Smooth muscle cell of the brain vasculature (primary cell): Measurements from ENCODE around the gene LRBA.
A peak's percentile ranks its signal among the peaks of the same experiment; 100 is the strongest.

Experiments used
- DNase-seq: peaks from one replicate; pipeline ENCODE4 v3.0.0-alpha.2; 2012; ENCODE audit warnings: low read depth, low spot score

LRBA gene

GRCh38 chr4:150250293-150250997, 764.6 kb downstream of the LRBA start:
- no peak for DNase-seq

DNA sequence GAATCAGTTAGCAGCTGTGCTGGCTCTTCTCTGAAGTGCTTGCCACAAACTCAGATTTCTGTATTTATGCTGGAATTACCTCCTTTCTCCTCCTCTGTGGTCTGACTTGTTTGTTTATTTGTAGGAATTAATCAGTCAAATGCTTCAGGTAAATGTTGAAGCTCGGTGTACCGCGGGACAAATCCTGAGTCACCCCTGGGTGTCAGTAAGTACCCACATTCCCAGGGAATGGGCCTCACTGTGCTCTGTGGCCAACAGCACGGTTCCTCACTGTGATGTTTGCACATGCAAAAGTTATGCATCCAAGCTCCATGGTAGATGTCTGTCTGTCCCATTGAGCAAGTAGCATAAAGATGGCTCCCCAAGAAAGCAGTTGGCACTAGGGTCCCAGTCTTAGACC, 766.9 kb downstream of the LRBA start:
- DNase-seq, result no peak

DNA sequence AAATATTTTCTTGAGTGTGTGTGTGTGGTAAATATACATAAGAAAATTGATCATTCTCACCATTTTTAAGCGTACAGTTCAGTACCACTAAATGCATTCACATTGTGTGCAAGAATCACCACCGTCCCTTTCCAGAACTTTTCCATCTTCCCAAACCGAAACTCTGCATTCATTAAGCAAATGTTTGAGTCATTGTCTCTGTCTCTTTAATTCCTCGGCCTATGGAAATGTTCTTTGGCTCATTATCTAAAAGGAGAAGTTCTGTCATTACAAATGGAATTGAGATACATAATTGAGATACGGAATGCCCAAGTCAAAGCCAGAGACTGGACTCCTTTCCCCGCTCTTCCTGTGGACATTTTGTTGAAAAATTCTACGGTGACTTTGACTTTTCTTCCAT, 767.9 kb downstream of the LRBA start:
- DNase-seq, result no peak

- DNase-seq, result peak; percentile 83
Measured at GRCh38 chr4:150244600-150244999, 770.5 kb downstream of the LRBA start.

DNA sequence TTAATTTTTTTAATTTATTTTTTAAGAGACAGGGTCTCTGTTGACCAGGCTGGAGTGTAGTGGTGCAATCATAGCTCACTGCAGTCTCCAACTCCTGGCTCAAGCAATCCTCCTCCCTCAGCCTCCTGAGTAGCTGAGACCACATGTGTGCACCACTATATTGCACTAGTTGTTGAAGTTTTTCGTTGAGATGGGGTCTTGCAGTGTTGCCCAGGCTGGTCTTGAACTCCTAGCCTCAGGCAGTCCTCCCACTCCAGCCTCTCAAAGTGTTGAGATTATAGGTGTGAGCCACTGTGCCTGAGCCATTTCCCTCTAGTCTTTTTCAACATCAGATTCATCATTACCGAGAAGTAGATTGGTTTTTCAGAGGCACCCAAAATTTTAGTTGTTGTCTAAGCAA, 771.2 kb downstream of the LRBA start:
- no peak for DNase-seq

DNA sequence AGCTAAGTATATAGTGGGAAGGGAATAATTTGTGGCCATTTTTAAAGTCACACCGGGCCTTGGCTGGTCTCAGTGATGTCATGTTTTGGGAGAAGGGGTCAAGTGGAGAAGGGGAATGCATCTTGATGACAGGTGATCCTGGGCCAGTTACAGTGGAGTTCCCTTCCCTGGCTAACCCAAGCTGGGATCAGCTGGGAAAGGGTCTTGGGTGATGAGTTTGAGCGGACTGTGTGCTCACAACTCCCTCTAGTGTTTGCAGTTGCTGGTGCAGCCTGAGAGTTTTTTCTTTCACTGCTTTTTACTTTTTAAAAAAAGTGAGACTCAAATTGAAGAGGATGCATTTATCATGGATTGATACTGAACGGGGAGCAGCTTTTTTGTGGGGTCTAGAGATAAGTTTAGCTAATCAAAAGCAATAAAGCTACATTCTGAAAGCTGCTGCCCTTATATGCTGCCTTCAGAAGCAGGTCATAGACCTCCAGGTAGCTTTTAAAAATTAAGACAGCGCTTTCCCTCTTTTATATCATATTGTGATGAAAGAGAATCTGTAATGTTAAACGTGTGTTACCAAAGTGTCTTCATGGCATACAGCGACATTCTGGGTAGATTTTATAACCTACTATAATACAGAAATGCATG, 772.1 kb downstream of the LRBA start:
- no peak for DNase-seq

DNA sequence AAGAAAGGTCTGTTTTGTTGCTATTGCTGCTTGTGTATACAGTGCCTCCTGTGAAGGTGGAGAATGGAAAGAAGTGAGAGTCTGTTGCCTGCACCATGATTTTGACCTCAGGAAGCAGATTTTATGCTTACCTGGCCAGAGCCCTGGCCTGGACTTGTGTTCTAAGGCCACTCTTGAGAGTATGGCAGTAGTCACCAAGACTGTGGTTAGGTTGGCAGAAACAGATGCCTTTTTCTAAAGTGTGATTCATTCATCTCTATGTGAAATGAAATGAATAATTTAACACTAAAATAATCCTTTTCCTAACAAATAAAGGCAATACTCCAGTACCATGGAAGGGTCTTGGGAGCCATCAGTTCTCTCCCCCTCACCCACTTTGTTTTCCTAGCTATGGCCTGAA, 775.1 kb downstream of the LRBA start:
- no peak for DNase-seq

DNA sequence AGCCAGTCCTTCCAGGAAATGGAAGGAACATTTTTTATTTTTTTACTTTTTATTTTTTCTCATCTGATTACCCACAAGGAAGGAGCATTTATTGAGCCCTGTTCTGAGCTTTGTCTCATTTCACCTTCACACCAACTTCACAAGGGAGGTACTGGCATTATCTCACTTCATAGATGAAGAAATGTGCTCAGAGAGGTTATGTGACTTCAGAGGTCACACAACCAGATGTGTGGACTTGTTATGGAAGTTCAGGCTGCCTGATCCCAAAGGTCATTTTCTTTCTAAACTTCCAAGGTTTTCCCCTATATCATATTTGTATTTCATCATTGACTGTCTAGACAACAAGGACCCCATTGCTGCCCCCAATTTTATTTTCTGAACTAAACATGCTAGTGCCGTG, 776.5 kb downstream of the LRBA start:
- DNase-seq, result no peak

GRCh38 chr4:150237110-150237872, 777.8 kb downstream of the LRBA start:
- DNase-seq, result no peak

- no peak for DNase-seq
Measured at GRCh38 chr4:150236626-150237025, 778.5 kb downstream of the LRBA start.

DNA sequence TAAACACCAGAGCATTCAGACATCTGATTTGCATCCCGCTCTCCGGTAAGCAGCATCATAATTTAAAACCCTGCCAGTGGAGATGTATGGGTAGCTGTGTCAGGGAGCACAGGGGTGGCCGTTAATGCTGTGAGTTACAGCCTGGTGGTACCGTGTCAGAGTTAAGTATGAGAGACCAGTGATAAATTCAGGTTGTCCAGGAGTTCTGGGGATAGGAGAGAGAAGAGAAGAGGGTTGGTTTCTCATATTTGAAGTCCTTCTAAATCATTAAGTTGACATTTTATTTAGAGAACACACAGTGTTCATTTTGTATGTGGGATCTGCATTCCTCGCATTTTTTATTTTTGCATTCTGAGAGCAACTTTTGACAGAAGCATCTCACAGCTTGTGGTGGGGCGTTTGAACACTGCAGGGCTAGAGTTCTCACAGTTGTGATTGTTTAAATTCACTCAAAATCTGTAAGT, 779.2 kb downstream of the LRBA start:
- DNase-seq, result no peak

GRCh38 chr4:150235317-150235716, 779.8 kb downstream of the LRBA start:
- DNase-seq, result no peak

- DNase-seq, result no peak
Measured at GRCh38 chr4:150234246-150234645, 780.8 kb downstream of the LRBA start.

GRCh38 chr4:150232029-150232428, 783.1 kb downstream of the LRBA start:
- DNase-seq, result no peak

GRCh38 chr4:150231107-150231770, 783.8 kb downstream of the LRBA start:
- no peak for DNase-seq

DNA sequence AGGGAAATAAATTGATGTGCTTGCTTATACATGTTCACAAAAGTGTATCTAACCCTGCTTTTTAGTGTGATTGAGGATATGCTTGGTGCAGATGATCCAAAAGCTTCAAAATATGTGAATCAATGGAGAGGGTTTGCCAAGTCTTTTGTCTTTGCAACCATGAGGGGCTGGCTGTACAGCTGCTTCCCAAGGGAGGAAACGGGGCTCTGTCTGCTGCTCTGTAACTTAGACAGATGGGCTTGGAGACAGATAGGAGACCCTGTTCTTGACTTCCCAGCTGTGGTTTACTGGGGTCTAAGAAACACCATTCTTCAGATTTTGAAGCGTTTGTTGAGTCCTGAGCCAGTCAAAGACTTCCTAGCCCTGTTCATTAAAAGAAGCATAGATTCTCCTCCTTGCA, 784.5 kb downstream of the LRBA start:
- DNase-seq, result no peak

DNA sequence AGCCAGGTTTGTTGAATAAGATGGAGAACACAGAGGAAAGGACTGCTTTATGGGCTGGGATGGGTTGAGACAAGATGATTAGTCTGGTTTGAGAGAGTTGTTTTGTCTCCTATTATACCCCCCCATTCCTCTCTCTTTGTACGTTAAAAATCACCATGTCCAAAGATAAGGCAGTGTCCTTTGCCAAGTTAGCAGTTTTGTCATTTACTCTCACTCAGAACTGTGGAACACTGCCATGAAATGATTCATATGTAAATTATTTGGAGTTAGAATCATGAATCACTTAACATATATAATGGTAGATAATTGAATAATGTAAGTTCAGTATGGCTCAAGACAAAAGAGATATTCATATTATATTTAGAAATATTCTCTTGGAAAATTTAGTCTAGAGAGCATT, 785.6 kb downstream of the LRBA start:
- DNase-seq, result no peak

- DNase-seq, result peak; percentile 99
Measured at GRCh38 chr4:150224896-150225591, 790.0 kb downstream of the LRBA start.

GRCh38 chr4:150219841-150220240, 795.2 kb downstream of the LRBA start:
- no peak for DNase-seq

DNA sequence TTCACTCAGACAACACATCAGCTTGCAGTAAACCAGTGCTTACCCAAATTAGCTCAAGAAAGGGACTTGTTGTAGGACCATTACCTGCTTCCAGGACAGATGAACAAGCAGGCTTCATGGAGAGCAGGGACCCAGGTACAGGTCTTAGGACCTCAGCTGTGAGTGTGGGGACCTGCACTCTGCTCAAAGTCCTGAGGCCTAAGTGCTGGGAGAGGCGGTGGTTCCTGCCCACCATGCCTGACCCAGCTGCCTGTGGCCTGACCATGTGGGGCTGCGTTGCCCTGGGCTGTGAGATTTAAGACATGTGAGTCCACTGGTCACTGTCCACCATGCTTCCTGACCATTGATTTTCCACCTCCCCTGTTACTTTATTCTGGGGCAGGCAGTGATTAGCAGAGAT, 796.6 kb downstream of the LRBA start:
- DNase-seq, result no peak

GRCh38 chr4:150217808-150218207, 797.3 kb downstream of the LRBA start:
- DNase-seq, result no peak

DNA sequence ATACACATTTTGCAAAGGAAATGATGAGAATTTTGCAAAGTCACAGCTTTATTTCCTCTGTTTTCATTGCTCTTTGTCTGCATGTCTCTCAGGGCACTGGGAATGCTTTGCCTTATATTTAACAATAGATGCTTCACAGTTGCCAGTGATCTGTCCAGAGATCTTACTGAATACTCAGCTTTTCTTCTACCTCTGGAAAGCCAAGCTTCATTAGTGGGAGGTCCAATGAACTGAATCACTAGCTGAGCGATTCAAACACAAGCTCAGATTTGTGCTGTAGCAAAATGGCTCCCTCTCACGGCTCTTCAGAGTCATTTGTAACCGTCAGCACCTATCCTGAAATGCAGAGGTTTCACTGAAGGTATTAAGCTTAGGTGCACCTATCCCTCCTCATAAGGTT, 797.9 kb downstream of the LRBA start:
- DNase-seq, result no peak
